ENCODE measurements around the gene VIT. TPM values are rescaled to one million over a fixed set of nuclear protein-coding genes. Genes with fewer than 3 reads are reported as not detected.

Gene VIT
- total RNA-seq, 1 donor from 2014 or later = not detected

GRCh38 chr2:36801088-36801487, 104.6 kb downstream of the VIT start:
- Histone ChIP-seq H3K36me3 (ENCODE audit: control insufficient read depth, insufficient read depth, low read length) (no peaks in the 10 kb centered on the region), H3K4me3 (ENCODE audit: low read depth, low read length) (no peak overlapping the region), H3K27me3 (ENCODE audit: control insufficient read depth, insufficient read depth, low read length) (no peaks in the 10 kb centered on the region)
- no peak for TF ChIP-seq CTCF (IDR thresholded peaks at IDR 0.05; ENCODE audit: insufficient read depth, low read length, poor library complexity, severe bottlenecking)
- DNase-seq (ENCODE audit: low read depth) = no peak

DNA sequence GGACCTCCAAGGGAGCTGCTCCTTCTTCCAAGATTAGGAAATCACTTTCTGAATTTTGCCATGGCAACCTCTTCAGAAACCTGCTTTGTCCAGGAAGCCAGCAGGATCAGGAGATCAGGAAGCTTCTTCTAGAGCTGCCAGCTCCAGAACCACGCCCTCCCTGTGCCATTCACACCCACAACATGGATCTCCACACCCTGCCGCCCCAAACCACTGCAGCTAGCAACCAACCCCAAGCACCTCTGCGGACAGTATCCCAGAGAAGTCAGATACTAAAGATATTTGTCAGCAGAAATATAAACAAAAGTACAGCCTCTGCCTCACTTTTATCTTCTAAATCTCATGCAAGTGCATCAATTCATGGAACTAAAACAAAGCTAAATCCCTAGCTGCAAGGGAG, 106.4 kb downstream of the VIT start:
- H3K4me3 ChIP-seq (ENCODE audit: low read depth, low read length) = no peak overlapping the region
- no peaks in the 10 kb centered on the region for H3K27me3 ChIP-seq (ENCODE audit: control insufficient read depth, insufficient read depth, low read length)
- TF ChIP-seq CTCF (IDR thresholded peaks at IDR 0.05; ENCODE audit: insufficient read depth, low read length, poor library complexity, severe bottlenecking) = no peak
- no peak for DNase-seq (ENCODE audit: low read depth)
- H3K36me3 ChIP-seq (ENCODE audit: control insufficient read depth, insufficient read depth, low read length) = no peaks in the 10 kb centered on the region

DNA sequence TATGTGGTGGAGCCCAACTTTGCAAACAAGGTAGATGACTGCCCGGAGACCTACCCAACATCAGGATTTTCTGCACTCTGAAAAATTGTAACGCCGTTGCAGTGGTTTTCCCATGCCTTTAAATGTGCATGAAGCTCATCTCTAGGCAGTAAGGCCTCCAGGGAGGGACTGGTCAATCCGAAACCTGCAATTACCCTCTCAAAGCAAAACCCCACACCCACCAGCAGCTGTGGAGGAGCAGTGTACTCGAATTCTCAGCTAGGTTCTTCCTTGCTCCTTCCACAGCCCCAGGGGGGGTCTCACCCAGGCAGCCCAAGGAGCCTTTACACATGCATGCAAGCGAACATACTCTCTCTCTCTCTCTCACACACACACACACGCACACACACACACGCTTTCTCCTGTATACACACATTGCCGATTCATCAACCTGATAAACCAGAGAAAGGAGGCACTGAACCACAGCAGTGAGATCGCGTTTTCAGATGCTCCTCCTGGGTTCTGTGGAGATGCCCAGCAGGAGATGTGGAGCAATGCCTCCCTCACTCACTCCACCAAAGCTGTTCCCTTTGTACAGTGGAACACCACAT, 109.2 kb downstream of the VIT start:
- no peak for DNase-seq (ENCODE audit: low read depth)
- H3K27me3 ChIP-seq (ENCODE audit: control insufficient read depth, insufficient read depth, low read length) = no peaks in the 10 kb centered on the region
- H3K36me3 ChIP-seq (ENCODE audit: control insufficient read depth, insufficient read depth, low read length) = no peaks in the 10 kb centered on the region
- TF ChIP-seq CTCF (IDR thresholded peaks at IDR 0.05; ENCODE audit: insufficient read depth, low read length, poor library complexity, severe bottlenecking) = no peak
- H3K4me3 ChIP-seq (ENCODE audit: low read depth, low read length) = no peak overlapping the region

DNA sequence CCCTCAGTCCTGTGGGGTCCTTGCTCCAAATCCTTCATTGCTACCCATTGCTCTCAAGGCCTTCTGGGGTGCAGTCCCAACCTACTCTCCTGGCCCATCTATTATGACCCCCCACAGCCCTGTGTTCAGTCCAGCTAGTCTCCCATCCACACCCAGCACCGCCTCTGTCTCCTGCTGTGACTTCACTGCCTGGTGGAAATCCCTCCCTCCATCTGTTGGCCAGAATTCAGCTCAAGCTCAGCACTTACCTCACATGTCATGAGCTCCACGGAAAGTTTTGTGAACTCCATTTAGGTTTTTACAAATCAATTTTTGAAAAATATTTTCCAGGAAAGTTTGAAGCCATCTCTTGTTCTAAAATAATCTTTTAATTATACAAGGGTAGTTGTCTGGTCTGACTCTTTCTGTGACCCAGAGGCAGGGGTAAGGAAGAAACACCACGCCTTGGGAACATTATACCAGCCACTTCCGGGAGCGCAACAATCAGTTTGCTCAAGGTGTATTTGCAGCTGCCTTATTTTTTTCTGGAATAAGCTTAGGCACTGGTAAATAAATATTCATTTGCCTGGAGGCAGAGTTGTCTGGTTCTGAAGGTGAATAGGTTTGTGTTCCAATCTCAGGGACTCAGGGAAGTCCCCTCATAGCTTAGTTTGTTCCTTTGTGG, 110.8 kb downstream of the VIT start:
- Histone ChIP-seq H3K27me3 (ENCODE audit: control insufficient read depth, insufficient read depth, low read length) (no peaks in the 10 kb centered on the region), H3K4me3 (ENCODE audit: low read depth, low read length) (no peak overlapping the region), H3K36me3 (ENCODE audit: control insufficient read depth, insufficient read depth, low read length) (no peaks in the 10 kb centered on the region)
- no peak for TF ChIP-seq CTCF (IDR thresholded peaks at IDR 0.05; ENCODE audit: insufficient read depth, low read length, poor library complexity, severe bottlenecking)
- no peak for DNase-seq (ENCODE audit: low read depth)

GRCh38 chr2:36808386-36809068, 112.0 kb downstream of the VIT start:
- Histone ChIP-seq H3K27me3 (ENCODE audit: control insufficient read depth, insufficient read depth, low read length) (no peaks in the 10 kb centered on the region), H3K4me3 (ENCODE audit: low read depth, low read length) (no peak overlapping the region), H3K36me3 (ENCODE audit: control insufficient read depth, insufficient read depth, low read length) (no peaks in the 10 kb centered on the region)
- DNase-seq (ENCODE audit: low read depth) = no peak
- TF ChIP-seq CTCF (IDR thresholded peaks at IDR 0.05; ENCODE audit: insufficient read depth, low read length, poor library complexity, severe bottlenecking) = no peak

Data from kidney epithelial cell (primary cell).